GM12878 (cell line): ENCODE measurements around the gene ZFP36. TPM values are rescaled to one million over a fixed set of nuclear protein-coding genes. Genes with fewer than 3 reads are reported as not detected.

ENCODE experiments used
- CBX3 ChIP-seq: fragments of 200-600 bp; sonication (generic); IDR thresholded peaks from 2 replicates; pipeline ENCODE4 v1.6.1; 2016; ENCODE audit warnings: low read depth, borderline replicate concordance
- CHD2 ChIP-seq: IDR thresholded peaks from 2 replicates; pipeline ENCODE4 v1.6.1; 2011; ENCODE audit warnings: low read depth, low read length, improper control_type of control experiment, borderline replicate concordance
- CHD4 ChIP-seq: fragments of 200-600 bp; sonication (generic); IDR thresholded peaks from 2 replicates; pipeline ENCODE4 v1.6.1; 2016; ENCODE audit warnings: mild to moderate bottlenecking
- E2F8 ChIP-seq: fragments of 450-650 bp; IDR thresholded peaks from 2 replicates; pipeline ENCODE4 v1.6.1; 2018; ENCODE audit warnings: mild to moderate bottlenecking, low read depth, moderate library complexity; ENCODE audit not compliant: partially characterized antibody
- EP300 ChIP-seq, 2 experiments: fragments of 150-350 bp in 1 of 2; IDR thresholded peaks; 2 replicates each; pipeline ENCODE4 v1.6.1; 2011 to 2012; ENCODE audit warnings: low read depth in 2 of 2, low read length in 2 of 2, borderline replicate concordance in 1 of 2, improper control_type of control experiment in 1 of 2, inconsistent platforms in 1 of 2; ENCODE audit not compliant: control insufficient read depth in 1 of 2
- ETV6 ChIP-seq, 2 experiments: fragments of 450-650 bp in 1 of 2; IDR thresholded peaks in 1 of 2; conservative IDR thresholded peaks in 1 of 2; 2 replicates each; pipeline ENCODE4 v1.6.1; 2014; ENCODE audit warnings: antibody characterized with exemption in 1 of 2, borderline replicate concordance in 1 of 2, low read depth in 1 of 2, mild to moderate bottlenecking in 1 of 2, moderate library complexity in 1 of 2
- EZH2 ChIP-seq: IDR thresholded peaks from 2 replicates; pipeline ENCODE4 v1.6.1; 2012; ENCODE audit warnings: low read depth, mild to moderate bottlenecking, control low read depth, inconsistent platforms, low read length, borderline replicate concordance; ENCODE audit not compliant: control insufficient read depth
- HCFC1 ChIP-seq: fragments of 150-350 bp; IDR thresholded peaks from 2 replicates; pipeline ENCODE4 v1.6.1; 2014; ENCODE audit warnings: low read length
- HDAC6 ChIP-seq: fragments of 200-600 bp; sonication (generic); IDR thresholded peaks from one replicate; pipeline ENCODE4 v1.8.0; 2017; ENCODE audit warnings: antibody characterized with exemption; ENCODE audit not compliant: unreplicated experiment
- JUNB ChIP-seq: IDR thresholded peaks from 2 replicates; pipeline ENCODE4 v1.6.1; 2016; ENCODE audit warnings: antibody characterized with exemption, mild to moderate bottlenecking
- KAT2A ChIP-seq: conservative IDR thresholded peaks from 2 replicates; pipeline ENCODE4 v1.6.1; 2011; ENCODE audit warnings: low read depth, low read length; ENCODE audit not compliant: control insufficient read depth
- MEF2A ChIP-seq: IDR thresholded peaks from 2 replicates; pipeline ENCODE4 v1.6.1; 2011; ENCODE audit warnings: low read depth, mild to moderate bottlenecking, low read length, moderate library complexity; ENCODE audit not compliant: insufficient read depth
- NBN ChIP-seq: fragments of 450-650 bp; IDR thresholded peaks from 2 replicates; pipeline ENCODE4 v1.6.1; 2016
- NFYB ChIP-seq: IDR thresholded peaks from 2 replicates; pipeline ENCODE4 v1.6.1; 2011; ENCODE audit warnings: low read depth, mild to moderate bottlenecking, low read length, improper control_type of control experiment, moderate library complexity; ENCODE audit not compliant: insufficient read depth
- NR2C1 ChIP-seq: fragments of 450-650 bp; IDR thresholded peaks from 2 replicates; pipeline ENCODE4 v1.6.1; 2017; ENCODE audit warnings: antibody characterized with exemption, mild to moderate bottlenecking, moderate library complexity
- PAX8 ChIP-seq: fragments of 450-650 bp; IDR thresholded peaks from 2 replicates; pipeline ENCODE4 v1.6.1; 2017; ENCODE audit warnings: mild to moderate bottlenecking, moderate library complexity
- PML ChIP-seq: IDR thresholded peaks from 2 replicates; pipeline ENCODE4 v1.6.1; 2012; ENCODE audit warnings: low read length, inconsistent platforms
- POLR2A ChIP-seq: IDR thresholded peaks from 2 replicates; pipeline ENCODE4 v1.6.1; 2011; ENCODE audit warnings: low read depth, mild to moderate bottlenecking, low read length
- POLR2AphosphoS2 ChIP-seq: IDR thresholded peaks from 2 replicates; pipeline ENCODE4 v1.6.1; 2011; ENCODE audit warnings: low read depth, mild to moderate bottlenecking, low read length, improper control_type of control experiment, moderate library complexity
- POU2F2 ChIP-seq: IDR thresholded peaks from 3 replicates; pipeline ENCODE4 v1.6.1; 2011; ENCODE audit warnings: low read depth, mild to moderate bottlenecking, low read length, borderline replicate concordance
- RCOR1 ChIP-seq: conservative IDR thresholded peaks from 2 replicates; pipeline ENCODE4 v1.6.1; 2012; ENCODE audit warnings: low read depth, low read length, improper control_type of control experiment
- RELA ChIP-seq: fragments of 450-650 bp; IDR thresholded peaks from 2 replicates; pipeline ENCODE4 v1.8.0; 2014; ENCODE audit warnings: borderline replicate concordance; ENCODE audit not compliant: partially characterized antibody
- RFX5 ChIP-seq: IDR thresholded peaks from 2 replicates; pipeline ENCODE4 v1.6.1; 2011; ENCODE audit warnings: low read depth, low read length, improper control_type of control experiment
- STAT1 ChIP-seq: fragments of 450-650 bp; conservative IDR thresholded peaks from 2 replicates; pipeline ENCODE4 v1.6.1; 2014; ENCODE audit warnings: antibody characterized with exemption, mild to moderate bottlenecking
- TCF7 ChIP-seq: IDR thresholded peaks from 2 replicates; pipeline ENCODE4 v1.6.1; 2014; ENCODE audit warnings: antibody characterized with exemption, borderline replicate concordance
- ZNF384 ChIP-seq: IDR thresholded peaks from 2 replicates; pipeline ENCODE4 v1.6.1; 2012; ENCODE audit warnings: low read depth, mild to moderate bottlenecking, low read length, improper control_type of control experiment, borderline replicate concordance
- polyA plus RNA-seq, 11 experiments: library from polyadenylated mRNA; depleted of rRNA in 4 of 11; unstranded in 6 of 11; stranded (reverse) in 5 of 11; fragments of >200 nt; fragmentation: Nextera tagmentation in 4 of 11; fragmentation: Illumina TruSeq in 1 of 11; extraction: Ambion mirVana in 4 of 11; extraction: Trizol in 1 of 11; gene quantifications; 1 replicate in 1 of 11; 2 replicates in 10 of 11; pipeline versions ENCODE4 v1.2.1 to v1.2.3, GENCODE V29; 2011 to 2016; ENCODE audit warnings: inconsistent platforms in 2 of 11, missing spikeins in 2 of 11, low read depth in 1 of 11
- total RNA-seq, 4 experiments: library from RNA; depleted of rRNA in 3 of 4; stranded (reverse); fragments of >200 nt in 3 of 4; fragmentation: Illumina TruSeq in 1 of 4; extraction: Trizol in 1 of 4; gene quantifications; 2 replicates each; pipeline versions ENCODE4 v1.2.1 to v1.2.3, GENCODE V29; 2013 to 2021
- TF ChIP-seq, protein P1 (sequence below): IDR thresholded peaks from 2 replicates; pipeline ENCODE4 v1.6.1; 2011; ENCODE audit warnings: low read depth, mild to moderate bottlenecking, low read length, moderate library complexity, borderline replicate concordance; ENCODE audit errors: extremely low read depth
- TF ChIP-seq, protein P2 (sequence below): IDR thresholded peaks from 2 replicates; pipeline ENCODE4 v1.6.1; 2012; ENCODE audit warnings: low read depth, low read length, improper control_type of control experiment

The ZFP36 gene
- total and polyA plus RNA-seq, 10 of the 15 experiments (the other 5 are each of a cell fraction or from before 2014, with no cell fraction given): 5.3 to 55.0 (median 18.1) TPM

DNA sequence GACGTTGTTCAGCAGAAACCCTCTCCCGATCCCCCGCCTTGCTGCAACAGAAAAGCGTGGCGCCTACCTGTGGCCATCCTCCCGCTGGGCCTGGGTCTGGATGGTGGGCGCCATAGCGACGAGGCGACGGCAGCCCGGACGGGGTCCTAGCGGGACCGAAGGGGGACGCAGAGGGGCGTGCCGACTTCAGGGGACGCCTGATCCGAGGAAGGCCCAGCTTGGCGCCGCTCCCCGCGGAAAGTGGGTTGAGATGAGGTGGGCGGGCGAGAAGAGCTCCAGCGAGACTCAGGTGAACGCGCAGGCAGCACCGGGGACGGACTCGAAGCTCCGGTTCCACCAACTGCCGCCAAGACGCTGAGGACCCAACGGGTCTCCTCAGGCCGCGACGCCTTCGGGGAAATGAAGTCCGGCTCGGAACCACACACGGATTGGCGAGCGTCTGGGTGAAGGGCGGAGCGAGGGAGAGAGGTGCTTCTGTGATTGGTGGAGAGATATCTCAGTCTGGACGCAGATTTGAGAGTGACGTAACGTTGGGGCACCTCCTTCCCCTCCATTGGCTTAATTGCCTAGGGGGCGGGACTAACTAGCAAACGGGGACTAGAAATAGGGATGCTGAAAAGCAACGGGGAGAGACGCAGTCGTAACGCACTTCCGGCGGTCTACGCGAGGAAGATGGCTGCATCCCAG, 15.8 kb upstream of the ZFP36 start, which contains the start of the genes MED29 and PAF1 (continued):
- no peak for TF ChIP-seq EP300 (IDR thresholded peaks at IDR 0.05; ENCODE audit: borderline replicate concordance in 1 of 2, control insufficient read depth in 1 of 2, low read depth in 2 of 2, low read length in 2 of 2)
- TF ChIP-seq TCF7: no peak
- no peak; the same call in 1 of the 2 replicates for TF ChIP-seq STAT1
- peak; percentile 88 for TF ChIP-seq RELA
- TF ChIP-seq NR2C1: 0 out of 2 replicates have a peak, but pooled peaks have one; percentile 17
- no peak for TF ChIP-seq CBX3
- TF ChIP-seq KAT2A: no peak
- peak; percentile 93 for TF ChIP-seq CHD2
- no peak for TF ChIP-seq E2F8
- no peak for TF ChIP-seq JUNB
- TF ChIP-seq, protein P1, sequence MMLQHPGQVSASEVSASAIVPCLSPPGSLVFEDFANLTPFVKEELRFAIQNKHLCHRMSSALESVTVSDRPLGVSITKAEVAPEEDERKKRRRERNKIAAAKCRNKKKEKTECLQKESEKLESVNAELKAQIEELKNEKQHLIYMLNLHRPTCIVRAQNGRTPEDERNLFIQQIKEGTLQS: no peak
- TF ChIP-seq PAX8: no peak
- TF ChIP-seq, protein P2, sequence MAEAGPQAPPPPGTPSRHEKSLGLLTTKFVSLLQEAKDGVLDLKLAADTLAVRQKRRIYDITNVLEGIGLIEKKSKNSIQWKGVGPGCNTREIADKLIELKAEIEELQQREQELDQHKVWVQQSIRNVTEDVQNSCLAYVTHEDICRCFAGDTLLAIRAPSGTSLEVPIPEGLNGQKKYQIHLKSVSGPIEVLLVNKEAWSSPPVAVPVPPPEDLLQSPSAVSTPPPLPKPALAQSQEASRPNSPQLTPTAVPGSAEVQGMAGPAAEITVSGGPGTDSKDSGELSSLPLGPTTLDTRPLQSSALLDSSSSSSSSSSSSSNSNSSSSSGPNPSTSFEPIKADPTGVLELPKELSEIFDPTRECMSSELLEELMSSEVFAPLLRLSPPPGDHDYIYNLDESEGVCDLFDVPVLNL: no peak
- TF ChIP-seq POLR2A: peak; percentile 94
- peak; percentile 85; the same call in 1 of the 2 replicates for TF ChIP-seq NBN
- peak; percentile 86 for TF ChIP-seq PML
- no peak; the same call in 1 of the 2 replicates for TF ChIP-seq POLR2AphosphoS2
- no peak for TF ChIP-seq ETV6 (conservative IDR thresholded peaks at IDR 0.05 in 1 of 2, IDR thresholded peaks at IDR 0.05 in 1 of 2; ENCODE audit: borderline replicate concordance in 1 of 2, low read depth in 1 of 2)
- no peak for TF ChIP-seq ZNF384
- TF ChIP-seq CHD4: no peak
- TF ChIP-seq RCOR1: no peak
- TF ChIP-seq NFYB: peak; percentile 89
- TF ChIP-seq MEF2A: no peak
- TF ChIP-seq POU2F2: peak; percentile 80
- TF ChIP-seq RFX5: peak; percentile 76
- no peak for TF ChIP-seq EZH2
- TF ChIP-seq HCFC1: peak; percentile 86
- TF ChIP-seq HDAC6: no peak
